NT2/D1 (cell line): ENCODE data around the gene KLF13.

Experiments
- DNase-seq: peaks from one replicate; pipeline ENCODE4 v3.0.0-alpha.2; 2011; ENCODE audit warnings: low read depth, low spot score
- H3K27me3 ChIP-seq: 2 replicates; pipeline ENCODE4 v1.6.0; 2011; ENCODE audit warnings: mild to moderate bottlenecking; ENCODE audit not compliant: insufficient read length, insufficient read depth
- H3K36me3 ChIP-seq: 2 replicates; pipeline ENCODE4 v1.6.1; 2011; ENCODE audit warnings: mild to moderate bottlenecking, low read length, mixed read lengths; ENCODE audit not compliant: insufficient read depth, insufficient read length
- H3K4me1 ChIP-seq: 2 replicates; pipeline ENCODE4 v1.5.1; 2011; ENCODE audit not compliant: insufficient read depth, insufficient read length
- H3K4me3 ChIP-seq: 2 replicates; pipeline ENCODE4 v1.5.1; 2011; ENCODE audit warnings: low read depth; ENCODE audit not compliant: insufficient read length
- H3K9ac ChIP-seq: 2 replicates; pipeline ENCODE4 v1.6.0; 2011; ENCODE audit warnings: low read depth; ENCODE audit not compliant: insufficient read length
- H3K9me3 ChIP-seq: 2 replicates; pipeline ENCODE4 v1.5.1; 2011; ENCODE audit warnings: mild to moderate bottlenecking, low read length; ENCODE audit not compliant: insufficient read depth
- SUZ12 ChIP-seq: IDR thresholded peaks from 2 replicates; pipeline ENCODE4 v1.6.1; 2011; ENCODE audit not compliant: insufficient read length, insufficient read depth; ENCODE audit errors: extremely low read depth
- YY1 ChIP-seq: IDR thresholded peaks from 2 replicates; pipeline ENCODE4 v1.6.1; 2011; ENCODE audit not compliant: insufficient read length, insufficient read depth
- ZNF274 ChIP-seq: IDR thresholded peaks from 2 replicates; pipeline ENCODE4 v1.6.1; 2011; ENCODE audit warnings: mild to moderate bottlenecking, low read depth, low read length

Gene KLF13

GRCh38 chr15:31401282-31401681 lies 74.6 kb downstream of the KLF13 start:
- TF ChIP-seq ZNF274, result no peak
- no peak for TF ChIP-seq SUZ12
- TF ChIP-seq YY1, result no peak
- no peak for DNase-seq
- H3K4me1 ChIP-seq, result peaks cover 12% of the 10 kb centered on the region
- H3K4me3 ChIP-seq, result no peak overlapping the region
- H3K9ac ChIP-seq, result no peak overlapping the region
- H3K36me3 ChIP-seq, result no peaks in the 10 kb centered on the region
- 0 out of 2 replicates have a peak, but pooled peaks cover 6% of the 10 kb centered on the region for H3K9me3 ChIP-seq
- no peaks in the 10 kb centered on the region for H3K27me3 ChIP-seq

- H3K9ac ChIP-seq, result no peak overlapping the region
- DNase-seq, result no peak
- H3K9me3 ChIP-seq, result 0 out of 2 replicates have a peak, but pooled peaks cover 6% of the 10 kb centered on the region
- no peak overlapping the region for H3K4me3 ChIP-seq
- H3K27me3 ChIP-seq, result no peaks in the 10 kb centered on the region
- peaks cover 12% of the 10 kb centered on the region for H3K4me1 ChIP-seq
- H3K36me3 ChIP-seq, result no peaks in the 10 kb centered on the region
- no peak for TF ChIP-seq ZNF274
- no peak for TF ChIP-seq SUZ12
- TF ChIP-seq YY1, result no peak
These were observed 75.4 kb downstream of the KLF13 start for GRCh38 chr15:31402003-31402402.

- Histone ChIP-seq H3K9ac (no peak overlapping the region), H3K9me3 (0 out of 2 replicates have a peak, but pooled peaks cover 6% of the 10 kb centered on the region), H3K36me3 (no peaks in the 10 kb centered on the region), H3K27me3 (no peaks in the 10 kb centered on the region), H3K4me1 (peaks cover 12% of the 10 kb centered on the region), H3K4me3 (no peak overlapping the region)
- DNase-seq, result no peak
- TF ChIP-seq ZNF274 (no peak), YY1 (no peak), SUZ12 (no peak)
These were observed 75.9 kb downstream of the KLF13 start for GRCh38 chr15:31402511-31403056.

- Histone ChIP-seq H3K27me3 (no peaks in the 10 kb centered on the region), H3K4me1 (peaks cover 9% of the 10 kb centered on the region), H3K9ac (no peak overlapping the region), H3K4me3 (no peak overlapping the region), H3K9me3 (0 out of 2 replicates have a peak, but pooled peaks cover 6% of the 10 kb centered on the region), H3K36me3 (no peaks in the 10 kb centered on the region)
- no peak for DNase-seq
- TF ChIP-seq YY1, result no peak
These were observed 76.5 kb downstream of the KLF13 start for GRCh38 chr15:31403096-31403495.

GRCh38 chr15:31403606-31404005 lies 77.0 kb downstream of the KLF13 start:
- H3K27me3 ChIP-seq, result no peaks in the 10 kb centered on the region
- H3K9ac ChIP-seq, result no peak overlapping the region
- TF ChIP-seq ZNF274 (no peak), YY1 (no peak), SUZ12 (no peak)
- H3K36me3 ChIP-seq, result no peaks in the 10 kb centered on the region
- H3K4me1 ChIP-seq, result peaks cover 4% of the 10 kb centered on the region
- 0 out of 2 replicates have a peak, but pooled peaks cover 6% of the 10 kb centered on the region for H3K9me3 ChIP-seq
- no peak for DNase-seq
- no peak overlapping the region for H3K4me3 ChIP-seq

- Histone ChIP-seq H3K4me1 (no peaks in the 10 kb centered on the region), H3K9ac (no peak overlapping the region), H3K36me3 (no peaks in the 10 kb centered on the region), H3K27me3 (no peaks in the 10 kb centered on the region), H3K4me3 (no peak overlapping the region), H3K9me3 (0 out of 2 replicates have a peak, but pooled peaks cover 6% of the 10 kb centered on the region)
- TF ChIP-seq SUZ12, result no peak
- no peak for TF ChIP-seq YY1
- TF ChIP-seq ZNF274, result no peak
- no peak for DNase-seq
These were observed 77.7 kb downstream of the KLF13 start for GRCh38 chr15:31404345-31404744.

- H3K9ac ChIP-seq, result no peak overlapping the region
- H3K36me3 ChIP-seq, result no peaks in the 10 kb centered on the region
- no peak for DNase-seq
- no peak overlapping the region for H3K4me3 ChIP-seq
- no peaks in the 10 kb centered on the region for H3K27me3 ChIP-seq
- no peaks in the 10 kb centered on the region for H3K4me1 ChIP-seq
- 0 out of 2 replicates have a peak, but pooled peaks cover 6% of the 10 kb centered on the region for H3K9me3 ChIP-seq
- TF ChIP-seq SUZ12, result no peak
- TF ChIP-seq YY1, result no peak
- no peak for TF ChIP-seq ZNF274
These were observed 78.7 kb downstream of the KLF13 start for GRCh38 chr15:31405200-31405920.

- H3K9ac ChIP-seq, result no peak overlapping the region
- no peaks in the 10 kb centered on the region for H3K27me3 ChIP-seq
- TF ChIP-seq ZNF274 (no peak), YY1 (no peak), SUZ12 (no peak)
- no peaks in the 10 kb centered on the region for H3K4me1 ChIP-seq
- no peak for DNase-seq
- H3K36me3 ChIP-seq, result no peaks in the 10 kb centered on the region
- no peak overlapping the region for H3K4me3 ChIP-seq
- H3K9me3 ChIP-seq, result 0 out of 2 replicates have a peak, but pooled peaks cover 6% of the 10 kb centered on the region
These were observed 80.7 kb downstream of the KLF13 start for GRCh38 chr15:31407376-31407775.
